ENCODE results near the gene WFDC12.
A peak's percentile ranks its signal among the peaks of the same experiment; 100 is the strongest.
"Not testable (repeated sequence)": the region's sequence is repeated elsewhere in the genome, so short reads cannot be mapped to it uniquely, and the experiment has no call there.

Gene WFDC12
- total RNA-seq, result 0 reads per million in 2 experiments

- no peak for DNase-seq (ENCODE audit: low read depth)
These were observed at the start of gene WFDC12 for GRCh38 chr20:45124365-45124764. Gene WFDC12 (minus strand): TSS chr20:45124465. CDS start chr20:45124447, 18 bp downstream.

GRCh38 chr20:45173522-45173921, 49.3 kb upstream of the WFDC12 start:
- DNase-seq (ENCODE audit: low read depth), result no peak

GRCh38 chr20:45164906-45165305, 40.6 kb upstream of the WFDC12 start:
- DNase-seq (ENCODE audit: low read depth), result no peak

GRCh38 chr20:45163083-45163803, 39.0 kb upstream of the WFDC12 start:
- DNase-seq (ENCODE audit: low read depth), result no peak

- DNase-seq (ENCODE audit: low read depth), result no peak
These were observed 33.7 kb upstream of the WFDC12 start for GRCh38 chr20:45157962-45158361.

- DNase-seq (ENCODE audit: low read depth), result no peak
These were observed 32.4 kb upstream of the WFDC12 start for GRCh38 chr20:45156713-45157112.

- DNase-seq (ENCODE audit: low read depth), result not testable (repeated sequence)
These were observed 30.5 kb upstream of the WFDC12 start for GRCh38 chr20:45154794-45155193.

- no peak for DNase-seq (ENCODE audit: low read depth)
These were observed 29.9 kb upstream of the WFDC12 start for GRCh38 chr20:45154183-45154582.

- no peak for DNase-seq (ENCODE audit: low read depth)
These were observed 29.5 kb upstream of the WFDC12 start for GRCh38 chr20:45153752-45154151.

- no peak for DNase-seq (ENCODE audit: low read depth)
These were observed 28.9 kb upstream of the WFDC12 start for GRCh38 chr20:45153147-45153546.

GRCh38 chr20:45152405-45152804, 28.1 kb upstream of the WFDC12 start:
- DNase-seq (ENCODE audit: low read depth), result no peak

GRCh38 chr20:45149062-45149461, 24.8 kb upstream of the WFDC12 start:
- DNase-seq (ENCODE audit: low read depth), result no peak

GRCh38 chr20:45140836-45141235, 16.6 kb upstream of the WFDC12 start:
- DNase-seq (ENCODE audit: low read depth), result no peak

- DNase-seq (ENCODE audit: low read depth), result not testable (repeated sequence)
These were observed 15.6 kb upstream of the WFDC12 start for GRCh38 chr20:45139733-45140375.

GRCh38 chr20:45138561-45139300, 14.5 kb upstream of the WFDC12 start:
- peak; percentile 9 for DNase-seq (ENCODE audit: low read depth)

GRCh38 chr20:45136911-45137310, 12.6 kb upstream of the WFDC12 start:
- DNase-seq (ENCODE audit: low read depth), result no peak

GRCh38 chr20:45128099-45128498, 3.8 kb upstream of the WFDC12 start:
- DNase-seq (ENCODE audit: low read depth), result no peak

GRCh38 chr20:45121388-45121787, 2.9 kb downstream of the WFDC12 start:
- DNase-seq (ENCODE audit: low read depth), result no peak

- no peak for DNase-seq (ENCODE audit: low read depth)
These were observed 4.6 kb downstream of the WFDC12 start for GRCh38 chr20:45119556-45120266.

- no peak for DNase-seq (ENCODE audit: low read depth)
These were observed 6.2 kb downstream of the WFDC12 start for GRCh38 chr20:45118028-45118427.

GRCh38 chr20:45117581-45117980, 6.7 kb downstream of the WFDC12 start:
- DNase-seq (ENCODE audit: low read depth), result no peak

- DNase-seq (ENCODE audit: low read depth), result no peak
These were observed 8.4 kb downstream of the WFDC12 start for GRCh38 chr20:45115829-45116228.
